Measurements from ENCODE around the gene MYO15B. TPM values are rescaled to one million over a fixed set of nuclear protein-coding genes. Genes with fewer than 3 reads are reported as not detected.

The MYO15B gene
- total RNA-seq, 1 experiment from 2014 or later, result 7.1 TPM

- H3K9ac ChIP-seq (ENCODE audit: low read length), result peak overlapping the region; percentile 89; the same call in 1 of the 2 replicates
- peak overlapping the region; percentile 84 for H3K4me2 ChIP-seq (ENCODE audit: low read length)
- peaks cover 14% of the 10 kb centered on the region; the same call in 1 of the 2 replicates for H4K20me1 ChIP-seq (ENCODE audit: low read length)
- TF ChIP-seq EZH2 (IDR thresholded peaks at IDR 0.05; ENCODE audit: low read length, unreplicated experiment), result no peak
- H3K79me2 ChIP-seq (ENCODE audit: low read length), result peaks cover 76% of the 10 kb centered on the region
- no peak overlapping the region for H3K27ac ChIP-seq (ENCODE audit: low read length)
- peaks cover 44% of the 10 kb centered on the region for H3K36me3 ChIP-seq (ENCODE audit: low read depth, low read length)
- H3K9me3 ChIP-seq (ENCODE audit: low read length), result no peaks in the 10 kb centered on the region
- ChIA-PET POLR2A (ENCODE audit: unreplicated experiment) (no interaction called here), CTCF (no interaction called here)
- no peak for DNase-seq
- H3K4me3 ChIP-seq (ENCODE audit: low read length), result peak overlapping the region; percentile 88
- no TSS peak for BruUV-seq (replicated peaks)
- H3K9me2 ChIP-seq (replicated peaks; ENCODE audit: low read length), result no peaks in the 10 kb centered on the region
- peaks cover 6% of the 10 kb centered on the region for H3F3A ChIP-seq (ENCODE audit: low read length, unreplicated experiment)
- no peak overlapping the region for H2AFZ ChIP-seq (ENCODE audit: low read length)
- intact Hi-C loops (cut with micrococcal nuclease), result no loop called here
- no peaks in the 10 kb centered on the region for H3K27me3 ChIP-seq (ENCODE audit: low read length)
- no peak for ATAC-seq
- peaks cover 19% of the 10 kb centered on the region for H3K4me1 ChIP-seq (ENCODE audit: insufficient read depth, low read length)
These were observed 80.9 kb downstream of the MYO15B start for GRCh38 chr17:75668489-75668888.

GRCh38 chr17:75670868-75671267 is 83.3 kb downstream of the MYO15B start:
- H3K4me3 ChIP-seq (ENCODE audit: low read length), result no peak overlapping the region
- no peaks in the 10 kb centered on the region for H3K27me3 ChIP-seq (ENCODE audit: low read length)
- H3K4me1 ChIP-seq (ENCODE audit: insufficient read depth, low read length), result peaks cover 16% of the 10 kb centered on the region
- peaks cover 14% of the 10 kb centered on the region; the same call in 1 of the 2 replicates for H4K20me1 ChIP-seq (ENCODE audit: low read length)
- no peak for DNase-seq
- peaks cover 9% of the 10 kb centered on the region for H3F3A ChIP-seq (ENCODE audit: low read length, unreplicated experiment)
- no peaks in the 10 kb centered on the region for H3K9me3 ChIP-seq (ENCODE audit: low read length)
- H2AFZ ChIP-seq (ENCODE audit: low read length), result no peak overlapping the region
- no peaks in the 10 kb centered on the region for H3K9me2 ChIP-seq (replicated peaks; ENCODE audit: low read length)
- intact Hi-C loops (cut with micrococcal nuclease), result no loop called here
- no TSS peak for BruUV-seq (replicated peaks)
- no peak for TF ChIP-seq EZH2 (IDR thresholded peaks at IDR 0.05; ENCODE audit: low read length, unreplicated experiment)
- TF ChIP-seq EZH2phosphoT487 (IDR thresholded peaks at IDR 0.05; ENCODE audit: borderline replicate concordance, low read length), result no peak
- TF ChIP-seq CTCF (conservative IDR thresholded peaks at IDR 0.05; ENCODE audit: low read depth, low read length), result no peak
- H3K79me2 ChIP-seq (ENCODE audit: low read length), result peaks cover 81% of the 10 kb centered on the region
- ChIA-PET CTCF (interaction anchor here (0.5 kb wide), 1 partner anchor 77 kb away, joined by 5 read pairs; no protein-coding TSS in a partner anchor), POLR2A (ENCODE audit: unreplicated experiment) (no interaction called here)
- H3K4me2 ChIP-seq (ENCODE audit: low read length), result no peak overlapping the region
- no peak overlapping the region for H3K27ac ChIP-seq (ENCODE audit: low read length)
- no peak for ATAC-seq
- H3K36me3 ChIP-seq (ENCODE audit: low read depth, low read length), result peaks cover 52% of the 10 kb centered on the region
- no peak overlapping the region for H3K9ac ChIP-seq (ENCODE audit: low read length)

GRCh38 chr17:75672011-75672410 is 84.4 kb downstream of the MYO15B start:
- CTCF ChIA-PET, result interaction anchor here (0.6 kb wide), 1 partner anchor 78 kb away, joined by 3 read pairs; no protein-coding TSS in a partner anchor
- H3K36me3 ChIP-seq (ENCODE audit: low read depth, low read length), result peaks cover 61% of the 10 kb centered on the region
- H3K9ac ChIP-seq (ENCODE audit: low read length), result no peak overlapping the region
- TF ChIP-seq EZH2phosphoT487 (IDR thresholded peaks at IDR 0.05; ENCODE audit: borderline replicate concordance, low read length) (no peak), EZH2 (IDR thresholded peaks at IDR 0.05; ENCODE audit: low read length, unreplicated experiment) (no peak), CTCF (conservative IDR thresholded peaks at IDR 0.05; ENCODE audit: low read depth, low read length) (no peak)
- intact Hi-C loops (cut with micrococcal nuclease), result no loop called here
- no TSS peak for BruUV-seq (replicated peaks)
- peaks cover 18% of the 10 kb centered on the region for H3F3A ChIP-seq (ENCODE audit: low read length, unreplicated experiment)
- no peak for ATAC-seq
- POLR2A ChIA-PET (ENCODE audit: unreplicated experiment), result no interaction called here
- no peak for DNase-seq
- H2AFZ ChIP-seq (ENCODE audit: low read length), result no peak overlapping the region
- H3K4me2 ChIP-seq (ENCODE audit: low read length), result no peak overlapping the region
- H3K4me3 ChIP-seq (ENCODE audit: low read length), result no peak overlapping the region
- H4K20me1 ChIP-seq (ENCODE audit: low read length), result peaks cover 14% of the 10 kb centered on the region; the same call in 1 of the 2 replicates
- H3K9me3 ChIP-seq (ENCODE audit: low read length), result no peaks in the 10 kb centered on the region
- no peaks in the 10 kb centered on the region for H3K27me3 ChIP-seq (ENCODE audit: low read length)
- H3K4me1 ChIP-seq (ENCODE audit: insufficient read depth, low read length), result peaks cover 11% of the 10 kb centered on the region
- H3K79me2 ChIP-seq (ENCODE audit: low read length), result peaks cover 81% of the 10 kb centered on the region
- no peaks in the 10 kb centered on the region for H3K9me2 ChIP-seq (replicated peaks; ENCODE audit: low read length)
- no peak overlapping the region for H3K27ac ChIP-seq (ENCODE audit: low read length)

Data from PC-3 (cell line).